ENCODE results near the gene KRTAP10-6. TPM values are rescaled to one million over a fixed set of nuclear protein-coding genes. Genes with fewer than 3 reads are reported as not detected.
A peak's percentile ranks its signal among the peaks of the same experiment; 100 is the strongest.

Gene KRTAP10-6
- total RNA-seq, 1 experiment from 2014 or later = not detected

- intact Hi-C loops (cut with micrococcal nuclease) = no loop called here
- Histone ChIP-seq H3K9me2 (ENCODE audit: insufficient read depth) (no peaks in the 10 kb centered on the region), H3K4me3 (replicated peaks in 1 of 2; ENCODE audit: low read depth in 1 of 2, low read length in 2 of 2) (no peak overlapping the region), H3K9me3 (ENCODE audit: control insufficient read depth in 1 of 2, insufficient read depth in 1 of 2, low read depth in 1 of 2, low read length in 2 of 2) (peaks cover 13 to 36% of the 10 kb centered on the region in 2 experiments), H3K27me3 (ENCODE audit: insufficient read depth, low read length) (no peaks in the 10 kb centered on the region), H3K4me1 (ENCODE audit: control insufficient read depth in 1 of 2, insufficient read depth in 2 of 2, low read length in 2 of 2) (no peaks in the 10 kb centered on the region), H3K4me2 (ENCODE audit: low read length) (no peak overlapping the region), H3K27ac (ENCODE audit: low read depth, low read length) (no peak overlapping the region), H3K36me3 (ENCODE audit: control insufficient read depth in 1 of 2, insufficient read depth in 2 of 2, low read length in 2 of 2) (no peaks in the 10 kb centered on the region), H2AFZ (ENCODE audit: low read depth, low read length, poor library complexity, severe bottlenecking) (no peak overlapping the region), H3K79me2 (ENCODE audit: insufficient read depth, low read length) (no peaks in the 10 kb centered on the region), H3K9ac (ENCODE audit: low read length) (no peak overlapping the region), H4K20me1 (ENCODE audit: insufficient read depth) (no peaks in the 10 kb centered on the region)
- no TSS peak for BruUV-seq (replicated peaks)
- TF ChIP-seq TCF7L2 (IDR thresholded peaks at IDR 0.05; ENCODE audit: borderline replicate concordance, extremely low read depth, insufficient read depth, insufficient read length) (no peak), CBX3 (IDR thresholded peaks at IDR 0.05; ENCODE audit: low read depth) (0 out of 2 replicates have a peak, but pooled peaks have one; percentile 17)
- CTCF ChIA-PET = no interaction called here
- RAD21 ChIA-PET (ENCODE audit: low non-redundant PET in 1 of 2, low total read pairs in 2 of 2, uncharacterized antibody in 2 of 2, unreplicated experiment in 2 of 2) = no interaction called here
- no peak for ATAC-seq
- DNase-seq (ENCODE audit: low read depth, low spot score) = peak; percentile 1
- POLR2A ChIA-PET = no interaction called here
These were observed 31.3 kb upstream of the KRTAP10-6 start for GRCh38 chr21:44623575-44623974.

- no TSS peak for BruUV-seq (replicated peaks)
- H3K4me2 ChIP-seq (ENCODE audit: low read length) = no peak overlapping the region
- H3K4me1 ChIP-seq (ENCODE audit: control insufficient read depth in 1 of 2, insufficient read depth in 2 of 2, low read length in 2 of 2) = no peaks in the 10 kb centered on the region
- ChIA-PET POLR2A (no interaction called here), CTCF (no interaction called here), RAD21 (ENCODE audit: low non-redundant PET in 1 of 2, low total read pairs in 2 of 2, uncharacterized antibody in 2 of 2, unreplicated experiment in 2 of 2) (no interaction called here)
- no peak overlapping the region for H2AFZ ChIP-seq (ENCODE audit: low read depth, low read length, poor library complexity, severe bottlenecking)
- no peaks in the 10 kb centered on the region for H3K9me2 ChIP-seq (ENCODE audit: insufficient read depth)
- no peaks in the 10 kb centered on the region for H3K79me2 ChIP-seq (ENCODE audit: insufficient read depth, low read length)
- no peaks in the 10 kb centered on the region for H4K20me1 ChIP-seq (ENCODE audit: insufficient read depth)
- H3K4me3 ChIP-seq (replicated peaks in 1 of 2; ENCODE audit: low read depth in 1 of 2, low read length in 2 of 2) = no peak overlapping the region
- intact Hi-C loops (cut with micrococcal nuclease) = no loop called here
- H3K27me3 ChIP-seq (ENCODE audit: insufficient read depth, low read length) = no peaks in the 10 kb centered on the region
- no peak for DNase-seq (ENCODE audit: low read depth, low spot score)
- no peaks in the 10 kb centered on the region for H3K36me3 ChIP-seq (ENCODE audit: control insufficient read depth in 1 of 2, insufficient read depth in 2 of 2, low read length in 2 of 2)
- TF ChIP-seq CBX3 (IDR thresholded peaks at IDR 0.05; ENCODE audit: low read depth) (peak; percentile 28; the same call in 1 of the 2 replicates), POLR2AphosphoS5 (IDR thresholded peaks at IDR 0.05; ENCODE audit: low read depth, low read length) (no peak), SIN3A (IDR thresholded peaks at IDR 0.05; ENCODE audit: low read depth) (no peak)
- peaks cover 13 to 33% of the 10 kb centered on the region in 2 experiments for H3K9me3 ChIP-seq (ENCODE audit: control insufficient read depth in 1 of 2, insufficient read depth in 1 of 2, low read depth in 1 of 2, low read length in 2 of 2)
- no peak overlapping the region for H3K9ac ChIP-seq (ENCODE audit: low read length)
- H3K27ac ChIP-seq (ENCODE audit: low read depth, low read length) = no peak overlapping the region
- no peak for ATAC-seq
These were observed 27.6 kb upstream of the KRTAP10-6 start for GRCh38 chr21:44619886-44620285.

Measured in HCT116 (cell line).